SIG-M5 treated with dmso at 0.1 percent for 504 hours (cell line): Measurements from ENCODE around the gene PTPRN.
A peak's percentile ranks its signal among the peaks of the same experiment; 100 is the strongest.

ENCODE experiments used
- DNase-seq: peaks from one replicate; lab custom pipeline; 2025; ENCODE audit not compliant: unreplicated experiment; lab: John Stamatoyannopoulos, UW

PTPRN gene

GRCh38 chr2:219308142-219309101 lies 779 bp downstream of the PTPRN start:
- peak; percentile 54 for DNase-seq

- no peak for DNase-seq
Measured at GRCh38 chr2:219306047-219306446, 3.2 kb downstream of the PTPRN start.

- DNase-seq = no peak
Measured at GRCh38 chr2:219304223-219304622, 5.0 kb downstream of the PTPRN start.

- DNase-seq = no peak
Measured at GRCh38 chr2:219302412-219302968, 6.7 kb downstream of the PTPRN start.

GRCh38 chr2:219300022-219300421 lies 9.2 kb downstream of the PTPRN start:
- no peak for DNase-seq

- DNase-seq = no peak
Measured at GRCh38 chr2:219299372-219299760, 9.8 kb downstream of the PTPRN start.

- peak; percentile 69 for DNase-seq
Measured at GRCh38 chr2:219298759-219299371, 10.3 kb downstream of the PTPRN start.

- DNase-seq = no peak
Measured at GRCh38 chr2:219297766-219298456, 11.3 kb downstream of the PTPRN start.

GRCh38 chr2:219296631-219297391 lies 12.4 kb downstream of the PTPRN start:
- no peak for DNase-seq

GRCh38 chr2:219296142-219296541 lies 13.1 kb downstream of the PTPRN start:
- no peak for DNase-seq

- peak; percentile 69 for DNase-seq
Measured at GRCh38 chr2:219294356-219295351, 14.5 kb downstream of the PTPRN start.

- no peak for DNase-seq
Measured at GRCh38 chr2:219293736-219294231, 15.4 kb downstream of the PTPRN start.

GRCh38 chr2:219292616-219293015 lies 16.6 kb downstream of the PTPRN start:
- DNase-seq = no peak

GRCh38 chr2:219291910-219292490 lies 17.2 kb downstream of the PTPRN start:
- DNase-seq = no peak

- DNase-seq = no peak
Measured at GRCh38 chr2:219291394-219291793, 17.8 kb downstream of the PTPRN start.

GRCh38 chr2:219290381-219291171 lies 18.6 kb downstream of the PTPRN start:
- no peak for DNase-seq

GRCh38 chr2:219289537-219290361 lies 19.5 kb downstream of the PTPRN start:
- no peak for DNase-seq
